Erythroblast (primary cell): Measurements from ENCODE around the gene MRC2.

Source experiments
- GATA1 ChIP-seq: IDR thresholded peaks from 2 replicates; pipeline ENCODE4 v1.6.1; 2011; ENCODE audit warnings: low read depth, mild to moderate bottlenecking, control low read depth, low read length, moderate library complexity
- POLR2A ChIP-seq: IDR thresholded peaks from 2 replicates; pipeline ENCODE4 v1.6.1; 2011; ENCODE audit warnings: mild to moderate bottlenecking, low read length

DNA sequence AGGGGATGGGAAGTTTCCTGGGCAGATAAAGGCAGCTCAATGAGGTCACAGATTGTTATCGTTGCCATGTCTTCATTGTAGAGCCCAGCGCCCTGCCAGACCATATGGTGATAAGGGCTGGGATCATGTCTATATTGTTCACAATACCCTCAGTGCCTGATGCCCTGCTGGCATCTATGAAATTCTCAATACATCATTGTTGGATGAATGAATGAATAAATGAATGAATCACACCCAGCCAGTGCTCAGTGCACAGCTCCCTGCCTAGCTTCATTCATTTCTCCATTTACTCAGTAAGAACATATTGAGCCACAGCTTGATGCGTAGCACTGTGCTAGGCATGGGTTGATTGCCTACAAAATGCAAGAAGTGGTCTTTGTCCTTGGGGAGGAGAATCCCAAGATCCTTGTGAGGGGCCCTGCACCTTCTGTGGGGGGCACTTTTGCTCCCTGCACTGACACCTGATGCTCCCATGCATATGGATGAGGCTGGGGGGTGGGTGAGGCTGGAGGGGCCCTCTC, 29.7 kb downstream of the MRC2 start:
- TF ChIP-seq POLR2A (no peak), GATA1 (no peak)
